ENCODE measurements around the gene FBLN2.
"Not testable (repeated sequence)": the region's sequence is repeated elsewhere in the genome, so short reads cannot be mapped to it uniquely, and the experiment has no call there.

The FBLN2 gene

GRCh38 chr3:13548696-13549622 lies at the start of gene FBLN2:
FBLN2 (plus strand) TSS chr3:13549125; CDS start chr3:13570356, 21,231 bp downstream.
- intact Hi-C loops (cut with DNase I), result no loop called here
- peak in 3 of 10 donors; percentile 21 to 63 (median 53) for DNase-seq

- peak in 3 of 10 donors; percentile 25 to 71 (median 46) for DNase-seq
- intact Hi-C loops (cut with DNase I), result not testable (repeated sequence)
These were observed 49.7 kb upstream of the FBLN2 start for GRCh38 chr3:13499246-13499645.

DNA sequence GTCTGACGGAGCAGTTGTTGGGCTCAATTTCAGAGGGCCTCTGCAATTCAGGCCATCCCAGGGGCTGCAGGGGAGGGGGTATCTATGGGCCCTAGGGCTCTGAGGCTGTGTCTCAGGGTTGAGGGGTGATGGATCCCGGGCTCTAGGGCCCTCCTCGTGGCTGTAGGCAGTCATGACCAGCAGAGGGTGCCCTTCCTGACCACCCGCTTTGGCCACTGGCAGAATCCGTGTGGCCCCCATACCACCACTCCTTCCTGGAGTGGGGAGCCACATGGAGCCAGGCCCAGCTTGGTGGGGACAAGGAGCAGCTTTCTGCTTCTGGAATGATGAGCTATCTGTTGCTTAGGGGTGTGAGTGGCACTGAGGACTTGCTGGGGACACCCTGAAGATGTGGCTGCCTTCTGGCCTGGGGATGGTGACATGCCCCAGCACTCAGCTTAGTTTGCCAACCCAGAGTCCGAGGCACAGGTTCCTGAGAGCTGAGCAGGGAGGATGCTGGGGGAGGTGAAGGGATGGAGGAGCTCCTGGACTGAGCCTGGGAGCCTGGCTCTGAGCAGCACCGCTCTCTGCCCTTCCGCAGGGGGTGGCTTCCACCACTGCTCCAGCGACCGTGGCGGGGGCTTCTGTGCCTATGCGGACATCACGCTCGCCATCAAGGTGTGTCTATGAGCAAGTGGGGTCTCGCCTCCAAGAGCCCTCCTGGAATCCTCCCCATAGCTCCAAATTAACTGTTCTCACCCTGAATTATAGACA lies 48.6 kb upstream of the FBLN2 start:
- peak in 3 of 10 donors; percentile 73 to 83 (median 81) for DNase-seq
- intact Hi-C loops (cut with DNase I), result no loop called here

DNA sequence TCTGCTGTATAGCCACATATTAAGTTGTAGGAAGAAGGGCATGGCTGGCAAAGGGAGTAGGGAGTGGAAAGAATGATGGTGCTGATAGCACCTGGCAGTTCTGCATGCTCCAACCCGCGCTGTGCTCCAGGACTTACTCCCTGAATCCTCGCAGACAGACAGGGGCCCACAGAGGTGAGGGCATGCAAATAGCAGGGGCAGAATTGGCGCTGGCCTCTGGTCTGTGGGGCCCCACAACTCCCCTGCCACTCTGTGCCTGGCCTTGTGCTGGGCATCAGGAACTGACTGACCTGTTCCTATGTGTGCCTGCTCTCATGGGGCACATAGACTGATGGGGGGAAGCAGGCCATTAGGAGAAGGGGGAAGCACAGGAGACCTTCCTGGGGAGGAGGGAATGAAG lies 47.9 kb upstream of the FBLN2 start:
- intact Hi-C loops (cut with DNase I), result no loop called here
- peak in 2 of 10 donors; percentile 22 to 61 for DNase-seq

DNA sequence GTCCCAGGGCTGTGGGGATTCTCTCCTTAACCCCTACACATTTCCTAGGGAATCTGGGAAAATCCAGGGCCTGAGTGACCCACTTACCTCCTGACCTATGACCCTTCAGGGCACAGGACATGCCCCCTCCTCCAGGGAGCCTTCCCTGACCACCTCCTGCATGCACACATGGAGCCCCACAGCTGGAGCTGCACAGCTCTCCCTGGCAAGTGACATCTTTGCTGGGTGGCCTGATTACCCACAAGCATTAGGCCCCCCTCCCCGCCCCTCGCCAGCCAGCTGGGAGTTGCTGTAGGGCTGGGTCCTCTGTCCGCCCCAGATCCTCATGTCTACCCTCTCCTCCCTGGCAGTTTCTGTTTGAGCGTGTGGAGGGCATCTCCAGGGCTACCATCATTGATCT lies 47.4 kb upstream of the FBLN2 start:
- intact Hi-C loops (cut with DNase I), result no loop called here
- peak in 3 of 10 donors; percentile 37 to 55 (median 39) for DNase-seq

DNA sequence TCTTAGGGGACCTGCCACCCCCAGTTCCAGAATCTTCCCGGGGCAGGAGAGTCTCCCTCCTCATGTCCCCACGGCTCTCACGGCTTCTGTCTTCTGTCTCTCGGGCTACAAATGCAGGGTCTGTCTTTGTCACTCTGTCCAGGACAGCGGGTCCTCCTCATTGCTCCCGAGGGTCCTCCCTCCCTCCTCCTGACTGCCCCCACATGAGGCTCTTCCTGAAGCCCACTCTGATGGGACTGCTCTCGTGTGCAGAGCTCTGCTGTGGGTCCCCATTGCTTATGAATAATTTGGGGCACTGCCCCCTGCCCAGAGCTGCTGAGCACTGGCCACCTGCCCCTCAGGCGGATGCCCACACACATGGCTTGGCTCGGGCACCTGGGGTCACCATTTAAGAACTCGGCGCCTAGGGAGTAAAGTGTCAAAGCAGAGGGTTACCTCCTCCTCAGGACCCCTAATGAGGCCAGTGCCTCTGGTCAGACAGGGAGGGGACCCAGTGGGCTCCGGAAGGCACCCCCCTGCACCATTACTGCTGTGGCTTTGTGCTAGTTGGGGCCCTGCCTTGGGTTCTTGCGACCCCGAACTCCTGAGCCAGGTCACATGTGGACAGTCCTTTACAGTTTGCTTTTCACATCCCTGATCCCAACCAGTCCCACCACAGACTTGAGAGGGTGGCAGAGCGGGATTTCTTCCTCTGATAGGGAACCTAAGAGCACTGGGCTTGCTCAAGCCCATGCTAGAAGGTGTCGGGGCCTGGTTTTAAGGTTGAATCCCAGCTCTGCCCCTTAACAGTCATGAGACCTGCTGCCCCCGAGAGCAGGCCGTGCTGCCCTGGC lies 46.8 kb upstream of the FBLN2 start:
- intact Hi-C loops (cut with DNase I), result no loop called here
- peak in 3 of 10 donors; percentile 33 to 61 (median 47) for DNase-seq

- intact Hi-C loops (cut with DNase I), result no loop called here
- DNase-seq, result peak in 2 of 10 donors; percentile 38 to 41
These were observed 46.2 kb upstream of the FBLN2 start for GRCh38 chr3:13502791-13503060.

GRCh38 chr3:13504161-13504831 lies 44.6 kb upstream of the FBLN2 start:
- DNase-seq, result peak in 3 of 10 donors; percentile 51 to 72 (median 66)

GRCh38 chr3:13505147-13506130 lies 43.5 kb upstream of the FBLN2 start:
- peak in 2 of 10 donors; percentile 57 to 79 for DNase-seq
- intact Hi-C loops (cut with DNase I), result no loop called here

More at GRCh38 chr3:13504161-13504831, 44.6 kb upstream of the FBLN2 start:
- intact Hi-C loops (cut with DNase I), result no loop called here

DNA sequence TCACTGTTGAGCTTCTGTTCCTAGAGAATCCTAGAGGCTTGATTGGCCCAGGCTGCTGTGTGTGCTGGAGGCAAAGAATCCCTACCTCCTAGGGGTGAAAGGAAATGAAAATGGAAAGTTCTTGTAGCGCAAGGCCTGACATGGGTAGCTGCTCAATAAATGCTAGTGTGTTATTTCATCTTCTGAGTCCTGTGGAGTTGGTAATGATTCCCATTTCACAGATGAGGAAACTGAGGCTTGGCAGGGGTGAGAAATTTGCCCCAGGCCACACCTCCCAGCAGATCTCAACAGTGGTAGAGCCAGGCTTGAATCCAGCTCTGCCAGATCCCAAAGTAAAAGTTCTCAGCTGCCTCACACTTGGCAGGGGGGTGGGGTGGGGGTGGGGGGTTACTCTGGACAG lies 42.7 kb upstream of the FBLN2 start:
- intact Hi-C loops (cut with DNase I), result no loop called here
- no peak for DNase-seq

DNA sequence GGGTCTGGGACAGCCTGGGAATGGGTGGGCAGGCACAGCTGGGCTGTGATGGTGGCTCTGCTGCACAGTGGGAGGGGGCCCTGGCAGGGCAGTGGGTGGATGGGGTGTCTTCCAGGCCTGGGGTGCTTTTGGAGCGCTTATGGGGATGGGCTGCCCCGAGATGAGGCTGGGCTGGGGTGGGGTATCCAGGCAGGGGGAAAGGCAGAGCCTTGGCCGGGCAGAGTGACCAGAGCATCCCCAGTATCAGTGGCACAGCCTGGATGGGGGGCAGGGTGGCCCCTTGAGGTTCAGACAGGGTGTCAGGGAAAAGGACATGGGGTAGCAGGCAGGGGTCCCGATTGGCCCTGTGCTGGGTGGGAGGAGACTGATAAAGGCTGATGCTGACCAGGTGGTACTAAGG lies 42.2 kb upstream of the FBLN2 start:
- intact Hi-C loops (cut with DNase I), result no loop called here

DNA sequence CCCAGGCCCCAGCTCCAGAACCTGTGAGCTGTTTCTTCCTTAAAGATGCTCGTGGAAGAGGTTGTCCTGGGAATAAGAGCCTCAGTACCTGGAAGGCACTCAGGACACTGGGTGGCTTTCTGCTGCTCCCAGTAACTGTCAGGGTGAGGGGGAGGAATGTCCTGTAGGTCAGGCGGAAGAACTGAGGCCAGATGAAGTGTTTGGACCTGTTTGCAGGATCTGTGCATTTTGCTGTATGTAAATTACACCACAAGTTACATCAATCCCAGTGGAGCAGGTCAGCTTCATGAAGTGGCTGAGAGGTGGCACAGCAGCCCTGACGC lies 41.7 kb upstream of the FBLN2 start:
- intact Hi-C loops (cut with DNase I), result no loop called here
- no peak for DNase-seq

More for the DNA sequence above, 42.2 kb upstream of the FBLN2 start:
- DNase-seq, result peak in 2 of 10 donors; percentile 70 to 71

DNA sequence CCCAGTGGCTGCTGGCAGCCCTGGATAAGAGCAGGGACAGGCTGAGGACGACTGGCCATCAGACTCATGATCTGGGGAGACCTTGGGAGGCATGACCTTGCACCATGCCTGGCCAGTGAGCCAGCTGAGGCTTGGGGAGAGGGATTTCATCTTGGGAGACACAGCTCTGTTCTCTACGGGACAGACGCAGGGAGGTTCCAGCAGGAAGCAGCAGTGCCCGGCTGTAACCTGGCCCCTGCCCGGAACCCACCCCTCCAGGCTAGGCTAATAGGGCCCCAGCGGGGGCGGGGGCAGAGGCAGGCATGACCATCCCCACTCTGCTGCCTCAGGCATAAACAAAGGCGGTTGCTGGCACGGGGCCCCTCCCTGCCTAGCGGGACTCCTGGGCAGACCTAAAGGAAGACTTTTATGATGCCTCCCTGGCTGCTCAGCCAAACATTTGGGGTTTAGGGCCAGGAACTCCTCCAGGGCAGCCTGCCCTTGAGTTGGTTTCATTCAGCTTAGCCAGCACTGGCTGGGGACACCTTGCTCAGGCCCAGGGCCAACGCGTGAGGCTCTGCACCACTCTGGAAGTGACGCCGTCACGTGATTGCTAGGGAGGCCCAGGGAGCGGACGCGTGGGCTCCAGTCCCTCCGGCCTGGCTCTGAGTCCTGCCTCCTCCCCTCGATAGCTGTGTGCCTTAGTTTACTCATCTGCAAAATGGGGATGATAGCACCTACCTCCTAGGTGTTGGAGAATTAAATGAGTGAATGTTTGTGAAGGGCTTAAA lies 41.2 kb upstream of the FBLN2 start:
- peak in 6 of 10 donors; percentile 45 to 88 (median 67) for DNase-seq
- intact Hi-C loops (cut with DNase I), result no loop called here

DNA sequence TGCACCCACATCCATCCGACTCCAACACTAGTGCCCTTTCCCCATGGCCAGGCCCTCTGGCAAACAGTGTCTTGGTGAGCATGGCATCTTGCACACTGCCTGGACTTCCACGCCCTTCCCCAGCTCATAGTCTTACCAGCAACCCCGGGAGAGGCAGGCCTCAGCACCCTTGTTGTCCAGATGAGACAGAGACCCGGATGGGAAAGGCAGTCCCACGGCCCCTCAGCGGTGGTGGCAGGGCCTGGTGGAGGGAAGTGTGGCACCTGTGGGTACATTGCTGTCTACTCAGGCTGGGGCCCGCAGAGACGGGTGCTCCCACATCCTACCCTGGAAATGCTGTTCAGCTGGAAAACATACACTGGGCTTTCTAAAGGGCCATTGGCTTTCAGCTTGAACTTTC lies 40.4 kb upstream of the FBLN2 start:
- peak in 2 of 10 donors; percentile 62 to 74 for DNase-seq
- intact Hi-C loops (cut with DNase I), result no loop called here

- peak in 3 of 10 donors; percentile 16 to 74 (median 59) for DNase-seq
- intact Hi-C loops (cut with DNase I), result no loop called here
These were observed 39.7 kb upstream of the FBLN2 start for GRCh38 chr3:13509059-13509815.

- intact Hi-C loops (cut with DNase I), result no loop called here
- DNase-seq, result peak in 1 of 10 donors; percentile 70
These were observed 39.1 kb upstream of the FBLN2 start for GRCh38 chr3:13509816-13510192.

DNA sequence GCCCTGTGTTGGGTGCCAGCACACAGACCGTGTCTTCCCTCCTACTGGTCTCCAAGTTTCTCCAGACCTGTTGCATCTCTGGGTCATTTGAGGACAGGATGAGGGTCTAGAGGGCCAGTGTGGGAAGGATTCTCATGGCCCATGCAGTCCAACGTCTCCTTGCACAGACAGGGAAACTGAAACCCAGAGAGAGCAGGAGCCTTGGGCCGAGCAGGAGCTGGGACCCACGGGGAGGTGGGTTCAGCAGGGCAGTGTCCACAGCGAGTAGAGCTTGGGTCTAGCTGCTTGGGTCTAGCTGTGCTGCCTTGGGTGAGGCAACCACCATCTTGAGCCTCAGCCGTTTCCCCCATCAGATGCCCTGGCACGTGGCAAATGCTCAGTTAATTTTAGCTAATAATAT lies 36.5 kb upstream of the FBLN2 start:
- intact Hi-C loops (cut with DNase I), result no loop called here
- DNase-seq, result peak in 3 of 10 donors; percentile 2 to 47 (median 45)
